HEK293 (cell line): Measurements from ENCODE around the gene TRIM46.
A peak's percentile ranks its signal among the peaks of the same experiment; 100 is the strongest.

Experiments
- CTCF ChIP-seq: fragments of 450-650 bp; formaldehyde crosslinking; IDR thresholded peaks from 2 replicates; pipeline ENCODE4 v1.5.1; 2016; ENCODE audit warnings: missing biosample characterization, missing genetic modification characterization
- GFI1B ChIP-seq: fragments of 450-650 bp; formaldehyde crosslinking; IDR thresholded peaks from 2 replicates; pipeline ENCODE4 v1.5.1; 2016; ENCODE audit warnings: missing biosample characterization, missing genetic modification characterization
- GLIS1 ChIP-seq: fragments of 450-650 bp; formaldehyde crosslinking; IDR thresholded peaks from 2 replicates; pipeline ENCODE4 v1.5.1; 2016; ENCODE audit warnings: missing biosample characterization, missing genetic modification characterization
- KLF16 ChIP-seq: fragments of 450-650 bp; formaldehyde crosslinking; IDR thresholded peaks from 2 replicates; pipeline ENCODE4 v1.5.1; 2017; ENCODE audit warnings: missing biosample characterization, missing genetic modification characterization
- KLF17 ChIP-seq: fragments of 450-650 bp; formaldehyde crosslinking; IDR thresholded peaks from 2 replicates; pipeline ENCODE4 v1.5.1; 2016; ENCODE audit warnings: missing biosample characterization, missing genetic modification characterization
- KLF8 ChIP-seq: fragments of 450-650 bp; formaldehyde crosslinking; IDR thresholded peaks from 2 replicates; pipeline ENCODE4 v1.5.1; 2016; ENCODE audit warnings: missing biosample characterization, missing genetic modification characterization
- SCRT2 ChIP-seq: fragments of 450-650 bp; formaldehyde crosslinking; IDR thresholded peaks from 2 replicates; pipeline ENCODE4 v1.5.1; 2016; ENCODE audit warnings: missing biosample characterization, missing genetic modification characterization
- SP3 ChIP-seq: fragments of 450-650 bp; formaldehyde crosslinking; IDR thresholded peaks from 2 replicates; pipeline ENCODE4 v1.5.1; 2016; ENCODE audit warnings: missing biosample characterization, missing genetic modification characterization
- ZBTB8A ChIP-seq: fragments of 450-650 bp; formaldehyde crosslinking; IDR thresholded peaks from 2 replicates; pipeline ENCODE4 v1.5.1; 2016; ENCODE audit warnings: missing biosample characterization, missing genetic modification characterization
- ZNF140 ChIP-seq: fragments of 450-650 bp; formaldehyde crosslinking; IDR thresholded peaks from 2 replicates; pipeline ENCODE4 v1.5.1; 2016; ENCODE audit warnings: missing biosample characterization, missing genetic modification characterization
- ZNF157 ChIP-seq: fragments of 450-650 bp; formaldehyde crosslinking; IDR thresholded peaks from 2 replicates; pipeline ENCODE4 v1.5.1; 2016; ENCODE audit warnings: missing biosample characterization, missing genetic modification characterization
- ZNF169 ChIP-seq: fragments of 450-650 bp; formaldehyde crosslinking; IDR thresholded peaks from 2 replicates; pipeline ENCODE4 v1.5.1; 2016; ENCODE audit warnings: missing biosample characterization, missing genetic modification characterization
- ZNF19 ChIP-seq: fragments of 450-650 bp; formaldehyde crosslinking; IDR thresholded peaks from 2 replicates; pipeline ENCODE4; 2016; ENCODE audit warnings: missing biosample characterization, missing genetic modification characterization, low read depth
- ZNF302 ChIP-seq: fragments of 450-650 bp; formaldehyde crosslinking; IDR thresholded peaks from 2 replicates; pipeline ENCODE4 v1.5.1; 2016; ENCODE audit warnings: missing biosample characterization, missing genetic modification characterization, low read depth
- ZNF37A ChIP-seq: fragments of 450-650 bp; IDR thresholded peaks from 2 replicates; pipeline ENCODE4 v1.5.1; 2018; ENCODE audit warnings: missing biosample characterization, missing genetic modification characterization
- ZNF544 ChIP-seq: fragments of 450-650 bp; formaldehyde crosslinking; IDR thresholded peaks from 2 replicates; pipeline ENCODE4 v1.5.0; 2017; ENCODE audit warnings: missing biosample characterization, missing genetic modification characterization
- ZNF561 ChIP-seq: fragments of 450-650 bp; IDR thresholded peaks from 2 replicates; pipeline ENCODE4 v1.5.1; 2018; ENCODE audit warnings: missing biosample characterization, missing genetic modification characterization, borderline replicate concordance
- ZNF571 ChIP-seq: fragments of 450-650 bp; formaldehyde crosslinking; IDR thresholded peaks from 2 replicates; pipeline ENCODE4 v1.5.0; 2017; ENCODE audit warnings: missing biosample characterization, missing genetic modification characterization
- ZNF645 ChIP-seq: fragments of 450-650 bp; formaldehyde crosslinking; IDR thresholded peaks from 2 replicates; pipeline ENCODE4; 2016; ENCODE audit warnings: missing biosample characterization, missing genetic modification characterization
- ZNF660 ChIP-seq: fragments of 450-650 bp; IDR thresholded peaks from 2 replicates; pipeline ENCODE4 v1.5.1; 2018; ENCODE audit warnings: missing biosample characterization, mild to moderate bottlenecking, missing genetic modification characterization
- ZNF670 ChIP-seq: fragments of 450-650 bp; formaldehyde crosslinking; IDR thresholded peaks from 2 replicates; pipeline ENCODE4 v1.5.1; 2016; ENCODE audit warnings: missing biosample characterization, missing genetic modification characterization, low read depth
- ZSCAN23 ChIP-seq: fragments of 450-650 bp; formaldehyde crosslinking; IDR thresholded peaks from 2 replicates; pipeline ENCODE4 v1.5.1; 2016; ENCODE audit warnings: missing biosample characterization, missing genetic modification characterization
- ZSCAN30 ChIP-seq: fragments of 450-650 bp; IDR thresholded peaks from 2 replicates; pipeline ENCODE4 v1.5.1; 2018; ENCODE audit warnings: missing biosample characterization, mild to moderate bottlenecking, missing genetic modification characterization, moderate library complexity
- TF ChIP-seq, protein P1 (sequence below): fragments of 450-650 bp; formaldehyde crosslinking; IDR thresholded peaks from 2 replicates; pipeline ENCODE4 v1.5.1; 2017; ENCODE audit warnings: missing biosample characterization, missing genetic modification characterization
- TF ChIP-seq, protein P2 (sequence below): fragments of 450-650 bp; IDR thresholded peaks from 2 replicates; pipeline ENCODE4 v1.5.1; 2018; ENCODE audit warnings: missing biosample characterization, missing genetic modification characterization
- TF ChIP-seq, protein P3 (sequence below): fragments of 450-650 bp; formaldehyde crosslinking; IDR thresholded peaks from 2 replicates; pipeline ENCODE4 v1.5.1; 2016; ENCODE audit warnings: missing biosample characterization, missing genetic modification characterization
- TF ChIP-seq, protein P4 (sequence below): fragments of 450-650 bp; formaldehyde crosslinking; IDR thresholded peaks from 2 replicates; pipeline ENCODE4 v1.5.1; 2016; ENCODE audit warnings: missing biosample characterization, missing genetic modification characterization, low read depth

The TRIM46 gene

GRCh38 chr1:155227261-155228095, 53.8 kb downstream of the TRIM46 start (continued):
- TF ChIP-seq, protein P1, sequence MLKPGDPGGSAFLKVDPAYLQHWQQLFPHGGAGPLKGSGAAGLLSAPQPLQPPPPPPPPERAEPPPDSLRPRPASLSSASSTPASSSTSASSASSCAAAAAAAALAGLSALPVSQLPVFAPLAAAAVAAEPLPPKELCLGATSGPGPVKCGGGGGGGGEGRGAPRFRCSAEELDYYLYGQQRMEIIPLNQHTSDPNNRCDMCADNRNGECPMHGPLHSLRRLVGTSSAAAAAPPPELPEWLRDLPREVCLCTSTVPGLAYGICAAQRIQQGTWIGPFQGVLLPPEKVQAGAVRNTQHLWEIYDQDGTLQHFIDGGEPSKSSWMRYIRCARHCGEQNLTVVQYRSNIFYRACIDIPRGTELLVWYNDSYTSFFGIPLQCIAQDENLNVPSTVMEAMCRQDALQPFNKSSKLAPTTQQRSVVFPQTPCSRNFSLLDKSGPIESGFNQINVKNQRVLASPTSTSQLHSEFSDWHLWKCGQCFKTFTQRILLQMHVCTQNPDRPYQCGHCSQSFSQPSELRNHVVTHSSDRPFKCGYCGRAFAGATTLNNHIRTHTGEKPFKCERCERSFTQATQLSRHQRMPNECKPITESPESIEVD (tag by site-specific recombination) = no peak
- no peak for TF ChIP-seq ZNF169 (tag by site-specific recombination)
- no peak for TF ChIP-seq CTCF (tag by site-specific recombination)
- TF ChIP-seq GLIS1 (tag by site-specific recombination) = peak; percentile 75
- peak; percentile 48; the same call in 1 of the 2 replicates for TF ChIP-seq ZSCAN30 (tag by site-specific recombination)
- TF ChIP-seq ZSCAN23 (tag by site-specific recombination) = no peak; the same call in 1 of the 2 replicates
- no peak for TF ChIP-seq ZNF157 (tag by site-specific recombination)
- no peak for TF ChIP-seq ZNF645 (tag by site-specific recombination)
- TF ChIP-seq ZBTB8A (tag by site-specific recombination) = peak; percentile 88
- no peak for TF ChIP-seq ZNF140
- no peak for TF ChIP-seq ZNF302
- TF ChIP-seq, protein P2, sequence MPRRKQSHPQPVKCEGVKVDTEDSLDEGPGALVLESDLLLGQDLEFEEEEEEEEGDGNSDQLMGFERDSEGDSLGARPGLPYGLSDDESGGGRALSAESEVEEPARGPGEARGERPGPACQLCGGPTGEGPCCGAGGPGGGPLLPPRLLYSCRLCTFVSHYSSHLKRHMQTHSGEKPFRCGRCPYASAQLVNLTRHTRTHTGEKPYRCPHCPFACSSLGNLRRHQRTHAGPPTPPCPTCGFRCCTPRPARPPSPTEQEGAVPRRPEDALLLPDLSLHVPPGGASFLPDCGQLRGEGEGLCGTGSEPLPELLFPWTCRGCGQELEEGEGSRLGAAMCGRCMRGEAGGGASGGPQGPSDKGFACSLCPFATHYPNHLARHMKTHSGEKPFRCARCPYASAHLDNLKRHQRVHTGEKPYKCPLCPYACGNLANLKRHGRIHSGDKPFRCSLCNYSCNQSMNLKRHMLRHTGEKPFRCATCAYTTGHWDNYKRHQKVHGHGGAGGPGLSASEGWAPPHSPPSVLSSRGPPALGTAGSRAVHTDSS (tag by site-specific recombination) = 0 out of 2 replicates have a peak, but pooled peaks have one; percentile 32
- TF ChIP-seq KLF16 = peak; percentile 35; the same call in 1 of the 2 replicates
- TF ChIP-seq ZNF37A (tag by site-specific recombination) = no peak
- no peak for TF ChIP-seq SCRT2
- no peak for TF ChIP-seq ZNF19 (tag by site-specific recombination)
- peak; percentile 55; the same call in 1 of the 2 replicates for TF ChIP-seq KLF8 (tag by site-specific recombination)
- no peak for TF ChIP-seq KLF17 (tag by site-specific recombination)
- TF ChIP-seq, protein P3, sequence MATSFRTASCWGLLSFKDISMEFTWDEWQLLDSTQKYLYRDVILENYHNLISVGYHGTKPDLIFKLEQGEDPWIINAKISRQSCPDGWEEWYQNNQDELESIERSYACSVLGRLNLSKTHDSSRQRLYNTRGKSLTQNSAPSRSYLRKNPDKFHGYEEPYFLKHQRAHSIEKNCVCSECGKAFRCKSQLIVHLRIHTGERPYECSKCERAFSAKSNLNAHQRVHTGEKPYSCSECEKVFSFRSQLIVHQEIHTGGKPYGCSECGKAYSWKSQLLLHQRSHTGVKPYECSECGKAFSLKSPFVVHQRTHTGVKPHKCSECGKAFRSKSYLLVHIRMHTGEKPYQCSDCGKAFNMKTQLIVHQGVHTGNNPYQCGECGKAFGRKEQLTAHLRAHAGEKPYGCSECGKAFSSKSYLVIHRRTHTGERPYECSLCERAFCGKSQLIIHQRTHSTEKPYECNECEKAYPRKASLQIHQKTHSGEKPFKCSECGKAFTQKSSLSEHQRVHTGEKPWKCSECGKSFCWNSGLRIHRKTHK (tag by site-specific recombination) = no peak
- TF ChIP-seq ZNF670 = no peak
- peak; percentile 66 for TF ChIP-seq SP3
- TF ChIP-seq, protein P4, sequence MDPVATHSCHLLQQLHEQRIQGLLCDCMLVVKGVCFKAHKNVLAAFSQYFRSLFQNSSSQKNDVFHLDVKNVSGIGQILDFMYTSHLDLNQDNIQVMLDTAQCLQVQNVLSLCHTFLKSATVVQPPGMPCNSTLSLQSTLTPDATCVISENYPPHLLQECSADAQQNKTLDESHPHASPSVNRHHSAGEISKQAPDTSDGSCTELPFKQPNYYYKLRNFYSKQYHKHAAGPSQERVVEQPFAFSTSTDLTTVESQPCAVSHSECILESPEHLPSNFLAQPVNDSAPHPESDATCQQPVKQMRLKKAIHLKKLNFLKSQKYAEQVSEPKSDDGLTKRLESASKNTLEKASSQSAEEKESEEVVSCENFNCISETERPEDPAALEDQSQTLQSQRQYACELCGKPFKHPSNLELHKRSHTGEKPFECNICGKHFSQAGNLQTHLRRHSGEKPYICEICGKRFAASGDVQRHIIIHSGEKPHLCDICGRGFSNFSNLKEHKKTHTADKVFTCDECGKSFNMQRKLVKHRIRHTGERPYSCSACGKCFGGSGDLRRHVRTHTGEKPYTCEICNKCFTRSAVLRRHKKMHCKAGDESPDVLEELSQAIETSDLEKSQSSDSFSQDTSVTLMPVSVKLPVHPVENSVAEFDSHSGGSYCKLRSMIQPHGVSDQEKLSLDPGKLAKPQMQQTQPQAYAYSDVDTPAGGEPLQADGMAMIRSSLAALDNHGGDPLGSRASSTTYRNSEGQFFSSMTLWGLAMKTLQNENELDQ (tag by site-specific recombination) = no peak
- no peak for TF ChIP-seq ZNF544
- TF ChIP-seq GFI1B = no peak
- no peak for TF ChIP-seq ZNF561
- TF ChIP-seq ZNF660 (tag by site-specific recombination) = peak; percentile 85
- no peak for TF ChIP-seq ZNF571 (tag by site-specific recombination)
